CD4-positive, alpha-beta T cell treated with Interleukin-17A for 1 hour (primary cell): ENCODE measurements around the gene C5orf34.
A peak's percentile ranks its signal among the peaks of the same experiment; 100 is the strongest.
"Not testable (repeated sequence)": the region's sequence is repeated elsewhere in the genome, so short reads cannot be mapped to it uniquely, and the experiment has no call there.

Experiments used
- DNase-seq: peaks from one replicate; pipeline ENCODE4 v3.0.0-alpha.2; 2020

The C5orf34 gene

GRCh38 chr5:43514816-43515677 lies at the start of gene C5orf34:
C5orf34 (minus strand) TSS chr5:43515148; CDS start chr5:43509339, 5,809 bp downstream.
- DNase-seq = peak; percentile 94

- DNase-seq = no peak
Observed at GRCh38 chr5:43564289-43564850, 49.4 kb upstream of the C5orf34 start.

DNA sequence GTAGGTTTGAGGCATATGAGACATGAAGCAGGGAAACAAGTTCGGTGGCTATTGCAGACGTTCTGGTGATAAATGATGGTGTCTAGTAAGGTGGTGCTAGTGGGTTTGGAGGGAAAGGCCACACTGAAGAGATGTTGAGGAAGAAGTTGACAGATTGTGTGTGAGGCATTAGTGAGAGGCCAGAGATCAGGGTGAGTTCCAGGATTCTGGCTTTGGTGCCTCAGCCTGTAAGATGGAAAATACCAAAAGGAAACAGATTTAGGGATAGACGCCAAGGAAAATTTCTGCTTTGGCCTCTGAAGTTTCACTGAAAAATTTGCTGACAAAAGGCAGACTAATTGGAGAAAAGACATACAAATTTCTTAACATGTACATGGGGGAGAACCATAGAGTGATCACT lies 48.4 kb upstream of the C5orf34 start:
- no peak for DNase-seq

DNA sequence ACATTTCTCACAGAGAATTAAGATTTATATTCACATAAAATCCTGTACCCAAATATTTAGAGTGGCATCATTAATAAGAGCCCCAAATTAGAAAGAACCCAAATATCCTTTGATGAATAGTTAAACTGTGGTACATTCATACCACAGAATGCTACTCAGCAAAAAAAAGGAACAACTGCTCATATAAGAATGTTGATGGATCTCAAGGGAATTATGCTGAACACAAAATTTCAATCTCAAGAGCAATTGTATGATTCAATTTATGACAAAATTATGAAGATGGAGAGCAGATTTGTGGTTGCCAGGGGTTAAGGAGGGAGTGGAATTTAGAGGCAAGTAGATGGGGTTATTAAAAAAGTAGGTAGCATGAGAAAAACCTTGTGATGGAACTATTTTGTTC lies 46.4 kb upstream of the C5orf34 start:
- DNase-seq = no peak

GRCh38 chr5:43560128-43560527 lies 45.2 kb upstream of the C5orf34 start:
- DNase-seq = no peak

- DNase-seq = peak; percentile 88
Observed at GRCh38 chr5:43556857-43557542, 42.1 kb upstream of the C5orf34 start, which contains the start of gene PAIP1. PAIP1 (minus strand) TSS chr5:43557077; CDS start chr5:43556846, 231 bp downstream.

GRCh38 chr5:43556607-43556856 lies 41.6 kb upstream of the C5orf34 start:
- not testable (repeated sequence) for DNase-seq

DNA sequence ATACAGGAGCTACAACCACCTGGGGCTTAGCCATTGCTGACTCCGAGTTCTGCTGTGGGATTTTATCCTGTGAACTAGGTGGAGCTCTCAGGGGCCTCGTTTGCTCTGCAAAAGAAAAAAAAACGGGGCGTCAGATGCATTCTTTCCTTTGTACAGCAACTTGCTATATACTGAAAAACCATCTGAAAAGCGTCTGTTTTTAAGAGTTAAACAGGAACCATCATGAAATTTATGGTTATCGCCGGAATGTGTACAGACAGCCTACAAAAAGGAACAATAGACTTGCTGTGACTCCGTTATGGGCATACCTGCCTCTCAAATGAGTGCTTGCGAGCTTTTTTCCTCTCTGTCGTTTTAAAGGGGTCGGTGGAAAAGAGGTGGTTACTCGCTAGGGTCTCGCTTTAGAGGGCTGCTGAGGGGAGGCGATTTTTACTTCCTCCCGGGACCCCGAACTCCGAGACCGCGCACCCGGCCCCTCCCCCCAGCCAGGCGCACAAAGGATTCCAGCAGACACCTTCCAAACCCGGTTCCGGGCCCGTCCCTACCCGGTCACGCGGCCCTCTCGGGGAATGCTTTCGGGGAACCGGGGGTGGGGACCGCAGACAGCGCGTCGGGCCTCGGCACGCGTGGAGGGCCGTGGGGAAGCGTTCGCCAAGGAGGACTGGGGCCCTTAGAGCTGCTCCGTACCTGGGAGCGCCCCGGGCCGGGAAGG lies 41.1 kb upstream of the C5orf34 start:
- DNase-seq = peak; percentile 52

- no peak for DNase-seq
Observed at GRCh38 chr5:43554497-43554896, 39.5 kb upstream of the C5orf34 start.

GRCh38 chr5:43553381-43553780 lies 38.4 kb upstream of the C5orf34 start:
- DNase-seq = no peak

DNA sequence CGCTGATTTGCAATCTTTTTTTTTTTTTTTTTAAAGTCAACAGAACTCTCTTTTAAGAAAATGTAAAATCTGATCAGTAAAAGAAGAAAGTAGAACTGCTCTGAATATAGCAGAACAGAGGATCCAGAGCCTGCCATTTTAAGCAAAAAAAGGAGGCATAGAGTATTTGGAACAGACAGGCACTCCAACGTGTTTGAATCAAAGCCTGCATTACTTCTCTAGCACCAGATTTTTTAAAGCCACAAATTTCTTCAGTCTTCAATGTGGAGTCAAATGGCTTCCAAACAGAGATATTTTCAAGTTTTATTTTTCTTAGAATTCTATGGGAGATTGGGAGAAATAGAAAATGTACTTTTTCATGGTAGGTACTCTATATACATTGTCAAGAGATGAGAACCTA lies 36.8 kb upstream of the C5orf34 start:
- DNase-seq = no peak

DNA sequence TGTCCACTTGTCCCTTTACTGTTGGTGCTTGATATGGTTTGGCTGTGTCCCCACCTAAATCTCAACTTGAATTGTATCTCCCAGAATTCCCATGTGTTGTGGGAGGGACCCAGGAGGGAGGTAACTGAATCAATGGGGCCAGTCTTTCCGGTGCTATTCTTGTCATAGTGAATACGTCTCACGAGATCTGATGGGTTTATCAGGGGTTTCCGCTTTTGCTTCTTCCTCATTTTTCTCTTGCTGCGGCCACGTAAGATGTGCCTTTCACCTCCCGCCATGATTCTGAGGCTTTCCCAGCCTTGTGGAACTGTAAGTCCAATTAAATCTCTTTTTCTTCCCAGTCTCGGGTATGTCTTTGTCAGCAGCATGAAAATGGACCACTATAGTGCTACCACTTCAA lies 34.3 kb upstream of the C5orf34 start:
- DNase-seq = not testable (repeated sequence)

GRCh38 chr5:43548358-43548757 lies 33.4 kb upstream of the C5orf34 start:
- no peak for DNase-seq

DNA sequence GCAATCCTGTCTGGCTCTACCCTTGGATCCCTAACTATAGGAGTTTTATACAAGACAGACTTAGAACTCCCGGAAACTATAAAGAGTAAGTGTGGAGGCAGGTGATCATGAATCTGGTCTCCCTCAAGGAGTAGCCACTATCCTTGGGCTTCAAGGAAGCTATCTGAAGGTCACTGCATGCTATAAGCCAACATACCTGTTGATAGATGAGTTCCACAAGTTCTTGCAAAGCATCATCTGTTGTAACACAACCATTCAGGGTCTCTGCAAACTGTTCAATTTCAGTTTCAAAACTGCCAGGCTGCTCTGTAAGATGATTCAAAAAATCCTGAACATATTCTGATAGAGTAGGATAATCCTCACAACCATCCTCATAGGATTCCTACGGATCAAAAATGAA lies 32.6 kb upstream of the C5orf34 start:
- DNase-seq = no peak

- DNase-seq = no peak
Observed at GRCh38 chr5:43543434-43543833, 28.5 kb upstream of the C5orf34 start.

- no peak for DNase-seq
Observed at GRCh38 chr5:43540746-43541145, 25.8 kb upstream of the C5orf34 start.

- DNase-seq = no peak
Observed at GRCh38 chr5:43536972-43537371, 22.0 kb upstream of the C5orf34 start.

GRCh38 chr5:43533646-43534045 lies 18.7 kb upstream of the C5orf34 start:
- DNase-seq = no peak

- no peak for DNase-seq
Observed at GRCh38 chr5:43530648-43531047, 15.7 kb upstream of the C5orf34 start.

DNA sequence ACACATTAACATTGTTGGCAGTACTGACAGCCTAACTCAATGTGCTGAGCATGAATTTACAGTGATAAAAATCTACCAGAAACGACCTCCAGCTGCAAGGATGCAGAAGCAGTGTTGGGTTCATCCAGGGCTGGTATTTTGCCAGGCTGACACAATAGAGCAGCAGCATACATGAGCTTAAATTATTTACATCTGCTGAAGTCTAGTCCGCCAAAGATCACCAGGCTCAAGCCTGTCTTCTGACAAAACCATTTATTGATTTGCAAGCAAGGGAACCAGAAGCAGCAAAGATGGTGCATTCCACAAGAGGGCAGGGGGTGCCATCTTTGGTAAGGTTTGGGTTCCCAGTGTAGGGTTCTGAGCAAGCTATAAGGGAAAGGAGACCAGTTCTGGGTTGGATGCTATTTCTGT lies 8.7 kb upstream of the C5orf34 start:
- no peak for DNase-seq

GRCh38 chr5:43520615-43521014 lies 5.7 kb upstream of the C5orf34 start:
- no peak for DNase-seq

DNA sequence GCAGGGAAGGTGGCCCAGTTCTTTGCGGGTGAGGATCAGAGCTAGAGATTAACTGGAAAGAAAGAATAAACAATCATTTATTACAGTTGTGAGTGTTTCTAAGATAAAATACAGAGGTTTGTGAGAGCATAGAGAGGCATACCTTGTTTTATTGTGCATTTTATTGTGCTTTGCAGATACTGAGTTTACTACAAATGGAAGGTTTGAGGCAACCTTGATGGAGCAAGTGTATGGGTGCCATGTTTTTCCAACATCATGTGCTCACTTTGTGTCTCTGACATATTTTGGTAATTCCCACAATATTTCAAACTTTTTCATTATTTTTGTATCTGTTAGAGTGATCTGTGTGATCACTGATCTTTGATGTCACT lies 715 bp upstream of the C5orf34 start:
- no peak for DNase-seq

GRCh38 chr5:43514471-43514815 lies 505 bp downstream of the C5orf34 start:
- no peak for DNase-seq

GRCh38 chr5:43514025-43514424 lies 923 bp downstream of the C5orf34 start:
- DNase-seq = no peak
